ENCODE measurements around the gene TRAM2. TPM values are rescaled to one million over a fixed set of nuclear protein-coding genes. Genes with fewer than 3 reads are reported as not detected.

The TRAM2 gene
- total and polyA plus RNA-seq, 10 of the 15 experiments (the other 5 are each of a cell fraction or from before 2014, with no cell fraction given), result 2.5 to 15.0 (median 11.0) TPM

DNA sequence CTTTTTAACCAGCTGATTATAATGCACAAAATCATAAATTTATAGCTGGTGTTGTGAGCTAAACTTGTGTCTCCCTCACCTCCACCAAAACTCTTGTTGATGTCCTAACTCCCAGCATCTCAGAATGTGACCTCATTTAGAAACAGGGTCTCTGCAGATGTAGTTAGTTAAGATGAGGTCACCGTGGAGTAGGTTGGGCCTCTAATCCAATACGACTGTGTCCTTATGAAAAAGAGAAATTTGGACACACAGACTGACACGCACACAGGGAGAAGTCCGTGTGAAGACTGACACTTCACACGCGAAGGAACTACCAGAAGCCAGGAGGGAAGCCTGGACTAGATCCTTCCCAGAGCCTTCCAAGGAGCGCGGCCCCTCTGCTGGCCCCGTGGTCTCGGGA lies 46.5 kb downstream of the TRAM2 start:
- H3K36me3 ChIP-seq (ENCODE audit: control insufficient read depth in 2 of 2, insufficient read depth in 2 of 2, low read length in 1 of 2), result peaks cover 0 to 5% of the 10 kb centered on the region in 2 experiments; a peak in 1 of 4 replicates
- CTCF ChIA-PET, result interaction anchor here (1.1 kb wide), 1 partner anchor 42 kb away, joined by 3 read pairs; no protein-coding TSS in a partner anchor
- WGBS (ENCODE audit: insufficient coverage, insufficient replicate concordance, low lambda C conversion rate, missing lambda C conversion rate), result 89% methylated on average over 10 of the region's 10 CpGs
- no peaks in the 10 kb centered on the region for H3K9me3 ChIP-seq (replicated peaks; ENCODE audit: control insufficient read depth, insufficient read depth, low read length)
- TF ChIP-seq TCF7 (IDR thresholded peaks at IDR 0.05; ENCODE audit: borderline replicate concordance), result no peak
- no peak for TF ChIP-seq FOXK2 (IDR thresholded peaks at IDR 0.05)
- TF ChIP-seq RFX5 (IDR thresholded peaks at IDR 0.05; ENCODE audit: low read depth, low read length), result no peak
- no peak for TF ChIP-seq NR2F1 (conservative IDR thresholded peaks at IDR 0.05)
- no peak for TF ChIP-seq NRF1 (conservative IDR thresholded peaks at IDR 0.05; ENCODE audit: low read depth, low read length)
- no peak for TF ChIP-seq ZNF24 (IDR thresholded peaks at IDR 0.05)
- no peak for TF ChIP-seq RCOR1 (conservative IDR thresholded peaks at IDR 0.05; ENCODE audit: low read depth, low read length)
- no peak for TF ChIP-seq HDAC2 (IDR thresholded peaks at IDR 0.05)
- no peak for TF ChIP-seq BACH1 (IDR thresholded peaks at IDR 0.05; ENCODE audit: borderline replicate concordance)
- no peak for TF ChIP-seq GABPA (IDR thresholded peaks at IDR 0.05; ENCODE audit: low read depth)
- no peak for TF ChIP-seq TCF3 (IDR thresholded peaks at IDR 0.05; ENCODE audit: borderline replicate concordance, insufficient read depth, low read depth, low read length)
- TF ChIP-seq, protein P1, sequence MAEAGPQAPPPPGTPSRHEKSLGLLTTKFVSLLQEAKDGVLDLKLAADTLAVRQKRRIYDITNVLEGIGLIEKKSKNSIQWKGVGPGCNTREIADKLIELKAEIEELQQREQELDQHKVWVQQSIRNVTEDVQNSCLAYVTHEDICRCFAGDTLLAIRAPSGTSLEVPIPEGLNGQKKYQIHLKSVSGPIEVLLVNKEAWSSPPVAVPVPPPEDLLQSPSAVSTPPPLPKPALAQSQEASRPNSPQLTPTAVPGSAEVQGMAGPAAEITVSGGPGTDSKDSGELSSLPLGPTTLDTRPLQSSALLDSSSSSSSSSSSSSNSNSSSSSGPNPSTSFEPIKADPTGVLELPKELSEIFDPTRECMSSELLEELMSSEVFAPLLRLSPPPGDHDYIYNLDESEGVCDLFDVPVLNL (IDR thresholded peaks at IDR 0.05; ENCODE audit: low read depth, low read length), result no peak
- TF ChIP-seq, protein P2, sequence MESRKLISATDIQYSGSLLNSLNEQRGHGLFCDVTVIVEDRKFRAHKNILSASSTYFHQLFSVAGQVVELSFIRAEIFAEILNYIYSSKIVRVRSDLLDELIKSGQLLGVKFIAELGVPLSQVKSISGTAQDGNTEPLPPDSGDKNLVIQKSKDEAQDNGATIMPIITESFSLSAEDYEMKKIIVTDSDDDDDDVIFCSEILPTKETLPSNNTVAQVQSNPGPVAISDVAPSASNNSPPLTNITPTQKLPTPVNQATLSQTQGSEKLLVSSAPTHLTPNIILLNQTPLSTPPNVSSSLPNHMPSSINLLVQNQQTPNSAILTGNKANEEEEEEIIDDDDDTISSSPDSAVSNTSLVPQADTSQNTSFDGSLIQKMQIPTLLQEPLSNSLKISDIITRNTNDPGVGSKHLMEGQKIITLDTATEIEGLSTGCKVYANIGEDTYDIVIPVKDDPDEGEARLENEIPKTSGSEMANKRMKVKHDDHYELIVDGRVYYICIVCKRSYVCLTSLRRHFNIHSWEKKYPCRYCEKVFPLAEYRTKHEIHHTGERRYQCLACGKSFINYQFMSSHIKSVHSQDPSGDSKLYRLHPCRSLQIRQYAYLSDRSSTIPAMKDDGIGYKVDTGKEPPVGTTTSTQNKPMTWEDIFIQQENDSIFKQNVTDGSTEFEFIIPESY (IDR thresholded peaks at IDR 0.05), result no peak
- no peak for TF ChIP-seq NFYB (IDR thresholded peaks at IDR 0.05; ENCODE audit: insufficient read depth, low read depth, low read length)
- no peak for TF ChIP-seq EZH2 (IDR thresholded peaks at IDR 0.05; ENCODE audit: borderline replicate concordance, control insufficient read depth, low read depth, low read length)
- no peak for TF ChIP-seq CEBPB (IDR thresholded peaks at IDR 0.05; ENCODE audit: borderline replicate concordance in 1 of 2, low read depth in 2 of 2, low read length in 2 of 2)
- no peak for TF ChIP-seq WRNIP1 (IDR thresholded peaks at IDR 0.05; ENCODE audit: borderline replicate concordance, low read depth, low read length)
- no peak for TF ChIP-seq IRF4 (IDR thresholded peaks at IDR 0.05; ENCODE audit: low read depth, low read length)
- H3K27ac ChIP-seq (ENCODE audit: control insufficient read depth, insufficient read depth), result no peak overlapping the region
- in situ Hi-C loops (cut with MboI), result no loop called here
- H3K9ac ChIP-seq (ENCODE audit: control insufficient read depth, insufficient read depth, low read length), result no peak overlapping the region
- SMC1A ChIA-PET (ENCODE audit: uncharacterized antibody, unreplicated experiment), result interaction anchor here (0.9 kb wide), 1 partner anchor 35 kb away, joined by 4 read pairs; no protein-coding TSS in a partner anchor
- no peaks in the 10 kb centered on the region for H3K27me3 ChIP-seq (replicated peaks in 1 of 2; ENCODE audit: control insufficient read depth in 2 of 2, insufficient read depth in 2 of 2, low read length in 1 of 2)
- peaks cover 23% of the 10 kb centered on the region for H3K4me1 ChIP-seq (ENCODE audit: control insufficient read depth, insufficient read depth, low read length)
- BruUV-seq (replicated peaks), result no TSS peak
- FAIRE-seq (no peak), ATAC-seq (no peak), DNase-seq (ENCODE audit: low read depth, low spot score) (no peak)
- intact Hi-C loops (cut with micrococcal nuclease; ENCODE audit: unreplicated experiment), result no loop called here
- RAD21 ChIA-PET (ENCODE audit: unreplicated experiment), result interaction anchor here (0.7 kb wide), 1 partner anchor 549 kb away, joined by 3 read pairs; no protein-coding TSS in a partner anchor
- no peak overlapping the region for H3K4me3 ChIP-seq
- H3K4me2 ChIP-seq (ENCODE audit: control insufficient read depth, insufficient read depth), result no peak overlapping the region
- H3K79me2 ChIP-seq (ENCODE audit: control insufficient read depth, insufficient read depth, low read length), result no peaks in the 10 kb centered on the region
- H4K20me1 ChIP-seq (ENCODE audit: control insufficient read depth, insufficient read depth), result no peaks in the 10 kb centered on the region; the same call in 1 of the 2 replicates
- POLR2A ChIA-PET, result no interaction called here
- H2AFZ ChIP-seq (ENCODE audit: control insufficient read depth, low read depth, low read length), result no peak overlapping the region
